K562 (cell line): Measurements from ENCODE around the gene LRCH1. TPM values are rescaled to one million over a fixed set of nuclear protein-coding genes. Genes with fewer than 3 reads are reported as not detected.

Source experiments
- RAD21 ChIP-seq, 2 experiments: fragments of 250-450 bp in 1 of 2; fragments of 450-650 bp in 1 of 2; sonication (Bioruptor Pico) in 1 of 2; formaldehyde crosslinking in 1 of 2; IDR thresholded peaks in 1 of 2; conservative IDR thresholded peaks in 1 of 2; 2 replicates each; pipeline versions ENCODE4 v1.4.0 to v1.8.0; 2020 to 2022; ENCODE audit warnings: mild to moderate bottlenecking in 2 of 2, moderate library complexity in 1 of 2
- polyA plus RNA-seq, 8 experiments: library from polyadenylated mRNA; depleted of rRNA in 4 of 8; stranded (reverse) in 5 of 8; unstranded in 3 of 8; fragments of >200 nt; fragmentation: Nextera tagmentation in 2 of 8; fragmentation: Illumina TruSeq in 1 of 8; extraction: Ambion mirVana in 2 of 8; extraction: Trizol in 1 of 8; gene quantifications; 2 replicates each; pipeline versions ENCODE4 v1.2.1 to v1.2.3, GENCODE V29; 2011 to 2014; ENCODE audit warnings: inconsistent platforms in 1 of 8, missing spikeins in 1 of 8
- total RNA-seq, 7 experiments: library from RNA; depleted of rRNA in 6 of 7; stranded (reverse); fragments of >200 nt in 6 of 7; fragmentation: Illumina TruSeq in 2 of 7; extraction: Trizol in 2 of 7; gene quantifications; 2 replicates each; pipeline versions ENCODE4 v1.2.1 to v1.2.3, GENCODE V29; 2011 to 2021; ENCODE audit warnings: low replicate concordance in 1 of 7
- TF ChIP-seq, protein P1 (sequence below), 2 experiments: fragments of 450-650 bp; formaldehyde crosslinking in 1 of 2; IDR thresholded peaks; 2 replicates each; pipeline versions ENCODE4 v1.4.0 to v1.6.1; 2014 to 2020; ENCODE audit warnings: mild to moderate bottlenecking in 2 of 2, borderline replicate concordance in 1 of 2, low read depth in 1 of 2
- TF ChIP-seq, protein P2 (sequence below), 3 experiments: IDR thresholded peaks in 2 of 3; conservative IDR thresholded peaks in 1 of 3; 2 replicates each; pipeline ENCODE4 v1.5.1; 2011 to 2012; ENCODE audit warnings: low read length in 3 of 3, mild to moderate bottlenecking in 3 of 3, control low read depth in 2 of 3, improper control_type of control experiment in 1 of 3, inconsistent platforms in 1 of 3, low read depth in 1 of 3, mixed read lengths in 1 of 3, moderate library complexity in 1 of 3; ENCODE audit not compliant: insufficient read depth in 2 of 3

The LRCH1 gene
- total and polyA plus RNA-seq, 9 of the 15 experiments (the other 6 are each of a cell fraction or from before 2014, with no cell fraction given): 1.1 to 6.8 (median 3.7) TPM

DNA sequence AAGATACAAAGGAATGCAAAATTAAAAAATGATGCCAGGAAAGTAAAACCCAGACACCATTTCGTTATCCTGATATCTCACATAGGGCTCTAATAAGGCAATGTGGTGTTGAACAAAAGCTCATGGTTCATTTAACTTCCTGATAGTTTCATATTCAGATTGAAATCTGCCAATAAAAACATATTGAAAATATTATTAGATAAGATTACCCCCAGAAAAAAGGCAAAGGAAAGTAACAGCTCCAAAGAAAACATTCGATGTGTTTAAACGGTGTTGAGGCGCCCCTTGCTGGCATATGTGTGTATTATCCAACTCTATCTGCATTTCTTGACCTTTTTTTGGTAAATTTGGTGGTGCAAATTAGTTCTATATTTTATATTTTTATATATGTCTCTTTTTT is 168.1 kb downstream of the LRCH1 start (continued):
- TF ChIP-seq, protein P1, sequence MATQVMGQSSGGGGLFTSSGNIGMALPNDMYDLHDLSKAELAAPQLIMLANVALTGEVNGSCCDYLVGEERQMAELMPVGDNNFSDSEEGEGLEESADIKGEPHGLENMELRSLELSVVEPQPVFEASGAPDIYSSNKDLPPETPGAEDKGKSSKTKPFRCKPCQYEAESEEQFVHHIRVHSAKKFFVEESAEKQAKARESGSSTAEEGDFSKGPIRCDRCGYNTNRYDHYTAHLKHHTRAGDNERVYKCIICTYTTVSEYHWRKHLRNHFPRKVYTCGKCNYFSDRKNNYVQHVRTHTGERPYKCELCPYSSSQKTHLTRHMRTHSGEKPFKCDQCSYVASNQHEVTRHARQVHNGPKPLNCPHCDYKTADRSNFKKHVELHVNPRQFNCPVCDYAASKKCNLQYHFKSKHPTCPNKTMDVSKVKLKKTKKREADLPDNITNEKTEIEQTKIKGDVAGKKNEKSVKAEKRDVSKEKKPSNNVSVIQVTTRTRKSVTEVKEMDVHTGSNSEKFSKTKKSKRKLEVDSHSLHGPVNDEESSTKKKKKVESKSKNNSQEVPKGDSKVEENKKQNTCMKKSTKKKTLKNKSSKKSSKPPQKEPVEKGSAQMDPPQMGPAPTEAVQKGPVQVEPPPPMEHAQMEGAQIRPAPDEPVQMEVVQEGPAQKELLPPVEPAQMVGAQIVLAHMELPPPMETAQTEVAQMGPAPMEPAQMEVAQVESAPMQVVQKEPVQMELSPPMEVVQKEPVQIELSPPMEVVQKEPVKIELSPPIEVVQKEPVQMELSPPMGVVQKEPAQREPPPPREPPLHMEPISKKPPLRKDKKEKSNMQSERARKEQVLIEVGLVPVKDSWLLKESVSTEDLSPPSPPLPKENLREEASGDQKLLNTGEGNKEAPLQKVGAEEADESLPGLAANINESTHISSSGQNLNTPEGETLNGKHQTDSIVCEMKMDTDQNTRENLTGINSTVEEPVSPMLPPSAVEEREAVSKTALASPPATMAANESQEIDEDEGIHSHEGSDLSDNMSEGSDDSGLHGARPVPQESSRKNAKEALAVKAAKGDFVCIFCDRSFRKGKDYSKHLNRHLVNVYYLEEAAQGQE (IDR thresholded peaks at IDR 0.05; ENCODE audit: borderline replicate concordance): peak; percentile 32; the same call in 1 of the 2 replicates
- TF ChIP-seq, protein P1 (CRISPR knock-in tag; IDR thresholded peaks at IDR 0.05; ENCODE audit: low read depth): no peak
- TF ChIP-seq, protein P2, sequence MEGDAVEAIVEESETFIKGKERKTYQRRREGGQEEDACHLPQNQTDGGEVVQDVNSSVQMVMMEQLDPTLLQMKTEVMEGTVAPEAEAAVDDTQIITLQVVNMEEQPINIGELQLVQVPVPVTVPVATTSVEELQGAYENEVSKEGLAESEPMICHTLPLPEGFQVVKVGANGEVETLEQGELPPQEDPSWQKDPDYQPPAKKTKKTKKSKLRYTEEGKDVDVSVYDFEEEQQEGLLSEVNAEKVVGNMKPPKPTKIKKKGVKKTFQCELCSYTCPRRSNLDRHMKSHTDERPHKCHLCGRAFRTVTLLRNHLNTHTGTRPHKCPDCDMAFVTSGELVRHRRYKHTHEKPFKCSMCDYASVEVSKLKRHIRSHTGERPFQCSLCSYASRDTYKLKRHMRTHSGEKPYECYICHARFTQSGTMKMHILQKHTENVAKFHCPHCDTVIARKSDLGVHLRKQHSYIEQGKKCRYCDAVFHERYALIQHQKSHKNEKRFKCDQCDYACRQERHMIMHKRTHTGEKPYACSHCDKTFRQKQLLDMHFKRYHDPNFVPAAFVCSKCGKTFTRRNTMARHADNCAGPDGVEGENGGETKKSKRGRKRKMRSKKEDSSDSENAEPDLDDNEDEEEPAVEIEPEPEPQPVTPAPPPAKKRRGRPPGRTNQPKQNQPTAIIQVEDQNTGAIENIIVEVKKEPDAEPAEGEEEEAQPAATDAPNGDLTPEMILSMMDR (IDR thresholded peaks at IDR 0.05 in 2 of 3, conservative IDR thresholded peaks at IDR 0.05 in 1 of 3; ENCODE audit: insufficient read depth in 2 of 3, low read depth in 1 of 3, low read length in 3 of 3): peak; percentile 42 to 68 (median 52); a peak in 4 of 6 replicates
- TF ChIP-seq RAD21 (CRISPR knock-in tag; conservative IDR thresholded peaks at IDR 0.05 in 1 of 2, IDR thresholded peaks at IDR 0.05 in 1 of 2): peak; percentile 69 to 71
